HepG2 (cell line): Measurements from ENCODE around the gene MYD88. TPM values are rescaled to one million over a fixed set of nuclear protein-coding genes. Genes with fewer than 3 reads are reported as not detected.

Experiments
- AGO2 ChIP-seq: fragments of 200-400 bp; formaldehyde crosslinking; optimal IDR thresholded peaks from 2 replicates; pipeline ENCODE3; 2017; ENCODE audit warnings: mild to moderate bottlenecking, low read depth, low read length, moderate library complexity
- ARID4A ChIP-seq: sonication (generic); formaldehyde crosslinking; IDR thresholded peaks from 2 replicates; pipeline ENCODE4 v1.5.0; 2020; ENCODE audit warnings: mild to moderate bottlenecking, missing genetic modification reagents, borderline replicate concordance
- ATF1 ChIP-seq: IDR thresholded peaks from 2 replicates; pipeline ENCODE4 v1.6.1; 2016; ENCODE audit warnings: mild to moderate bottlenecking, control low read depth
- GTF2F1 ChIP-seq: fragments of 150-350 bp; IDR thresholded peaks from 2 replicates; pipeline ENCODE4 v1.6.1; 2014; ENCODE audit warnings: low read length
- HES4 ChIP-seq: sonication (generic); formaldehyde crosslinking; IDR thresholded peaks from 2 replicates; pipeline ENCODE4 v1.9.0; 2021; ENCODE audit warnings: mild to moderate bottlenecking, missing genetic modification reagents, borderline replicate concordance
- HNRNPL ChIP-seq: fragments of 200-400 bp; formaldehyde crosslinking; IDR thresholded peaks from 2 replicates; pipeline ENCODE4 v1.6.1; 2017; ENCODE audit warnings: mild to moderate bottlenecking, low read depth, low read length
- HOXA5 ChIP-seq: sonication (generic); formaldehyde crosslinking; IDR thresholded peaks from 2 replicates; pipeline ENCODE4 v1.4.0; 2020; ENCODE audit warnings: missing genetic modification reagents
- KLF6 ChIP-seq: IDR thresholded peaks from 2 replicates; pipeline ENCODE4 v1.8.0; 2016; ENCODE audit warnings: missing biosample characterization, missing genetic modification reagents
- MEF2D ChIP-seq: sonication (generic); formaldehyde crosslinking; IDR thresholded peaks from 2 replicates; pipeline ENCODE4 v1.5.1; 2020; ENCODE audit warnings: mild to moderate bottlenecking, missing genetic modification reagents
- MXD4 ChIP-seq: IDR thresholded peaks from 2 replicates; pipeline ENCODE4 v1.6.1; 2016; ENCODE audit warnings: mild to moderate bottlenecking, missing biosample characterization, missing genetic modification reagents
- REXO4 ChIP-seq: sonication (generic); formaldehyde crosslinking; IDR thresholded peaks from 2 replicates; pipeline ENCODE4 v1.8.0; 2022; ENCODE audit warnings: missing genetic modification reagents, mild to moderate bottlenecking, borderline replicate concordance
- RXRB ChIP-seq: IDR thresholded peaks from 2 replicates; pipeline ENCODE4 v1.6.1; 2016; ENCODE audit warnings: borderline replicate concordance, missing genetic modification reagents, missing compliant biosample characterization
- SAFB2 ChIP-seq: sonication (generic); formaldehyde crosslinking; IDR thresholded peaks from 2 replicates; pipeline ENCODE4 v1.5.1; 2020; ENCODE audit warnings: missing genetic modification reagents, low read depth, mild to moderate bottlenecking, borderline replicate concordance
- ZNF225 ChIP-seq: sonication (generic); formaldehyde crosslinking; IDR thresholded peaks from 2 replicates; pipeline ENCODE4 v1.4.0; 2020; ENCODE audit warnings: mild to moderate bottlenecking, missing genetic modification reagents
- ZNF234 ChIP-seq: sonication (generic); formaldehyde crosslinking; conservative IDR thresholded peaks from 2 replicates; pipeline ENCODE4 v1.5.1; 2020; ENCODE audit warnings: mild to moderate bottlenecking, missing genetic modification reagents
- ZNF567 ChIP-seq: sonication (generic); formaldehyde crosslinking; IDR thresholded peaks from 2 replicates; pipeline ENCODE4 v1.8.1; 2023; ENCODE audit warnings: mild to moderate bottlenecking, missing genetic modification reagents, borderline replicate concordance
- ZNF607 ChIP-seq: sonication (generic); formaldehyde crosslinking; IDR thresholded peaks from 2 replicates; pipeline ENCODE4 v1.5.1; 2020; ENCODE audit warnings: missing genetic modification reagents, mild to moderate bottlenecking, borderline replicate concordance
- ZNF703 ChIP-seq: sonication (generic); formaldehyde crosslinking; IDR thresholded peaks from 2 replicates; pipeline ENCODE4 v1.5.1; 2020; ENCODE audit warnings: missing genetic modification reagents, mild to moderate bottlenecking, moderate library complexity, borderline replicate concordance
- ZNF816 ChIP-seq: sonication (generic); formaldehyde crosslinking; IDR thresholded peaks from 2 replicates; pipeline ENCODE4 v1.8.0; 2022; ENCODE audit warnings: missing genetic modification reagents, mild to moderate bottlenecking, borderline replicate concordance
- polyA plus RNA-seq, 8 experiments: library from polyadenylated mRNA; depleted of rRNA in 3 of 8; stranded (reverse) in 7 of 8; unstranded in 1 of 8; fragments of >200 nt; fragmentation: Illumina TruSeq in 4 of 8; extraction: Trizol in 4 of 8; gene quantifications; 2 replicates each; pipeline versions ENCODE4 v1.2.1 to v1.2.3, GENCODE V29; 2011 to 2016; ENCODE audit warnings: low read depth in 4 of 8, missing spikeins in 1 of 8, mixed read lengths in 1 of 8; ENCODE audit not compliant: insufficient read depth in 1 of 8
- total RNA-seq, 5 experiments: library from RNA; depleted of rRNA; stranded (reverse); fragments of >200 nt; fragmentation: Illumina TruSeq; extraction: Trizol; gene quantifications; 2 replicates each; pipeline ENCODE4 v1.2.3, GENCODE V29; 2016; ENCODE audit warnings: low read depth in 1 of 5
- TF ChIP-seq, protein P1 (sequence below): sonication (generic); formaldehyde crosslinking; IDR thresholded peaks from 2 replicates; pipeline ENCODE4 v1.4.0; 2020; ENCODE audit warnings: missing genetic modification reagents
- TF ChIP-seq, protein P2 (sequence below): sonication (generic); formaldehyde crosslinking; IDR thresholded peaks from 2 replicates; pipeline ENCODE4 v1.8.0; 2022; ENCODE audit warnings: mild to moderate bottlenecking, missing genetic modification reagents, moderate library complexity
- TF ChIP-seq, protein P3 (sequence below): IDR thresholded peaks from 2 replicates; pipeline ENCODE4 v1.6.1; 2018; ENCODE audit warnings: missing genetic modification reagents, mild to moderate bottlenecking, missing compliant biosample characterization

Gene MYD88
- total and polyA plus RNA-seq, 2 of the 13 experiments (the other 11 are each of a cell fraction or from before 2014, with no cell fraction given) = 7.6 to 32.7 TPM

- TF ChIP-seq ARID4A (CRISPR knock-in tag) (peak; percentile 78), MEF2D (CRISPR knock-in tag) (no peak), REXO4 (no peak), MXD4 (CRISPR knock-in tag) (peak; percentile 16; the same call in 1 of the 2 replicates), KLF6 (CRISPR knock-in tag) (peak; percentile 7; the same call in 1 of the 2 replicates), RXRB (CRISPR knock-in tag) (no peak), ZNF607 (CRISPR knock-in tag) (no peak), HNRNPL (no peak), ZNF816 (CRISPR knock-in tag) (0 out of 2 replicates have a peak, but pooled peaks have one; percentile 7), SAFB2 (CRISPR knock-in tag) (no peak), ZNF567 (no peak), ZNF225 (CRISPR knock-in tag) (no peak), HOXA5 (CRISPR knock-in tag) (no peak), AGO2 (peak; percentile 3), ATF1 (no peak), ZNF703 (CRISPR knock-in tag) (peak; percentile 41; the same call in 1 of the 2 replicates), ZNF234 (CRISPR knock-in tag) (no peak), GTF2F1 (no peak), HES4 (CRISPR knock-in tag) (no peak)
- TF ChIP-seq, protein P1, sequence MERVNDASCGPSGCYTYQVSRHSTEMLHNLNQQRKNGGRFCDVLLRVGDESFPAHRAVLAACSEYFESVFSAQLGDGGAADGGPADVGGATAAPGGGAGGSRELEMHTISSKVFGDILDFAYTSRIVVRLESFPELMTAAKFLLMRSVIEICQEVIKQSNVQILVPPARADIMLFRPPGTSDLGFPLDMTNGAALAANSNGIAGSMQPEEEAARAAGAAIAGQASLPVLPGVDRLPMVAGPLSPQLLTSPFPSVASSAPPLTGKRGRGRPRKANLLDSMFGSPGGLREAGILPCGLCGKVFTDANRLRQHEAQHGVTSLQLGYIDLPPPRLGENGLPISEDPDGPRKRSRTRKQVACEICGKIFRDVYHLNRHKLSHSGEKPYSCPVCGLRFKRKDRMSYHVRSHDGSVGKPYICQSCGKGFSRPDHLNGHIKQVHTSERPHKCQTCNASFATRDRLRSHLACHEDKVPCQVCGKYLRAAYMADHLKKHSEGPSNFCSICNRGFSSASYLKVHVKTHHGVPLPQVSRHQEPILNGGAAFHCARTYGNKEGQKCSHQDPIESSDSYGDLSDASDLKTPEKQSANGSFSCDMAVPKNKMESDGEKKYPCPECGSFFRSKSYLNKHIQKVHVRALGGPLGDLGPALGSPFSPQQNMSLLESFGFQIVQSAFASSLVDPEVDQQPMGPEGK (CRISPR knock-in tag) = 0 out of 2 replicates have a peak, but pooled peaks have one; percentile 4
- TF ChIP-seq, protein P2, sequence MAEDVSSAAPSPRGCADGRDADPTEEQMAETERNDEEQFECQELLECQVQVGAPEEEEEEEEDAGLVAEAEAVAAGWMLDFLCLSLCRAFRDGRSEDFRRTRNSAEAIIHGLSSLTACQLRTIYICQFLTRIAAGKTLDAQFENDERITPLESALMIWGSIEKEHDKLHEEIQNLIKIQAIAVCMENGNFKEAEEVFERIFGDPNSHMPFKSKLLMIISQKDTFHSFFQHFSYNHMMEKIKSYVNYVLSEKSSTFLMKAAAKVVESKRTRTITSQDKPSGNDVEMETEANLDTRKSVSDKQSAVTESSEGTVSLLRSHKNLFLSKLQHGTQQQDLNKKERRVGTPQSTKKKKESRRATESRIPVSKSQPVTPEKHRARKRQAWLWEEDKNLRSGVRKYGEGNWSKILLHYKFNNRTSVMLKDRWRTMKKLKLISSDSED (CRISPR knock-in tag) = no peak
- TF ChIP-seq, protein P3, sequence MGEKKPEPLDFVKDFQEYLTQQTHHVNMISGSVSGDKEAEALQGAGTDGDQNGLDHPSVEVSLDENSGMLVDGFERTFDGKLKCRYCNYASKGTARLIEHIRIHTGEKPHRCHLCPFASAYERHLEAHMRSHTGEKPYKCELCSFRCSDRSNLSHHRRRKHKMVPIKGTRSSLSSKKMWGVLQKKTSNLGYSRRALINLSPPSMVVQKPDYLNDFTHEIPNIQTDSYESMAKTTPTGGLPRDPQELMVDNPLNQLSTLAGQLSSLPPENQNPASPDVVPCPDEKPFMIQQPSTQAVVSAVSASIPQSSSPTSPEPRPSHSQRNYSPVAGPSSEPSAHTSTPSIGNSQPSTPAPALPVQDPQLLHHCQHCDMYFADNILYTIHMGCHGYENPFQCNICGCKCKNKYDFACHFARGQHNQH = no peak; the same call in 1 of the 2 replicates
These were observed 27.4 kb downstream of the MYD88 start (continued) for GRCh38 chr3:38165722-38166387.
